Renal cortex interstitium (tissue), 11 donors: ENCODE data around the gene CTNNA2. TPM values are rescaled to one million over a fixed set of nuclear protein-coding genes. Genes with fewer than 3 reads are reported as not detected.

Source experiments
- DNase-seq, 11 donors: peaks; one replicate each; pipeline ENCODE4 v3.0.0-alpha.2; 2013; ENCODE audit warnings: low read depth in 9 of 11, low spot score in 4 of 11; ENCODE audit errors: extremely low read depth in 1 of 11
- polyA plus RNA-seq, 3 donors: library from polyadenylated mRNA; unstranded; fragments of 120-200 nt; gene quantifications; one replicate each; pipeline ENCODE4 v1.2.1, GENCODE V29; 2013; ENCODE audit not compliant: insufficient read length in 3 of 3

CTNNA2 gene
- polyA plus RNA-seq, 3 donors = 4.3 to 6.0 (median 4.7) TPM

DNA sequence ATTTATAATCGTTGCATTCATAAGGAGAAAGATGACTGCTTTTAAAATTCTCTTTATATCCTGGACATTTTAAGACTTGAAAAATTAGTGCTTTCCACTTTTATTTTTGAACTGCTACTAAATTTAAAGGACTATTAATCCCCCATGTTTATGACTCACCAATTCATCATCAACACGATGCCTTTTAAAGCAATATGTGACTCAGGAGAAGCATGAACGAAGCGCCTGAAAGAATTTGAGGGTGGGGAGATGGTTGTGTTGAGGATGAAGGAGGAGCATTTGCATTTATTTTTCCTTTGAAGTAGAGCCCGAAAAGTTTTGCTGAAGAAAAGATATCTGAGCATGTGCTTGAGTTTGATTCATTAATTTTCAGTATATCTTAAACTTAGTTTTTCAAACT lies 983.9 kb downstream of the CTNNA2 start:
- DNase-seq = no peak

DNA sequence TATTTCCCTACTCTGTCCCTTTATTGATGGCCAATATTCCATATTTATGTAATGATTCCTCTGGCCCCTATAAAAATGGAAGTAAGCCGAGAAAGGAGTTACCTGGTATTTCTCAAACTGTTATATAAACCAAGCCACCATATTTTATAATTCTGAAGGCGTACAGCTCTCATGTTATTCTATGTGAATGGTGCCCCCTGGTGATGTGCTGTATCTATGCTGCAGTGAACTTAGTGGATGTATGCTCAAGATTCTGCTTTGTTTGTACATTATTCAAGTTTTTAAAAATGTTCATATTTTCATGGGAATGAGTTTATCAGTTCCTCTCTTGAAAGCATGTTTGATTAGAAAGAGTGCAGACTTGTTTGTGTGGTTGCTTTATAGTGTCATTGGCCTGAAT lies 986.2 kb downstream of the CTNNA2 start:
- DNase-seq = peak in 10 of 11 donors; percentile 13 to 62 (median 26)

DNA sequence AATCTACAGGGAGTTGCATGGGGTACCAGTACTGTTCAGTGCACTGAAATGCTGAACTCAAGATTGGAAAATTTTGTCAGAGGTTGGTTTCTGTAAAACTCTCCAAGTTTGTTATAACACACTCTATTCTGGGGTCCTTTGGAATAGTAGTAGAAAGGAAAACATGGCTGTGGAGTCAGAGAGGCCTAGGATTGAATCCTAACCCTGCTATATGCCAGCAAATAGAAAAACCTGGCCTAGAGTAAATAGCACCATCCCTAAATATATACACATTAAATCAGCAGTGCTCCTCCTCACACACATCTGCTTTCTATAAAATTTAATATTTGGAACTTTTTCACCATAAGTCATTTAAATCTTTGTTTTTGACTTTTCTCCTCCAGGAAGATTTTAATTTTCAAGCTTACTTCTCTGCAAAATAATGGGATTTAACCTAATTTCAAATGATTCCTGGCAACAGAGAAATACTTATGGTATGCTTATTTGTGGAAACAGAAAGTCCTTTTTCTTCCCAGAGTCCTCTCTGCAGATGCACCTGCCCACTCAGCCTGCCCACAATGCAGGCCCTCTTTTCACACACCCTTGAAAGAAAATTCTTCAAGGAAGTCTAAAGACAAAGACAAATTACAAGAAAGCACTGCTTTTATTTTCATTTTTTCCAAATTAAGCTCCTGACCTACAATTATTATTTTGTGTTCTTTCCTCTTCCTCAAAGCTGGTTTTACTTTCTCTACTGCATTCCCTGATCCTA lies 989.2 kb downstream of the CTNNA2 start:
- no peak for DNase-seq

DNA sequence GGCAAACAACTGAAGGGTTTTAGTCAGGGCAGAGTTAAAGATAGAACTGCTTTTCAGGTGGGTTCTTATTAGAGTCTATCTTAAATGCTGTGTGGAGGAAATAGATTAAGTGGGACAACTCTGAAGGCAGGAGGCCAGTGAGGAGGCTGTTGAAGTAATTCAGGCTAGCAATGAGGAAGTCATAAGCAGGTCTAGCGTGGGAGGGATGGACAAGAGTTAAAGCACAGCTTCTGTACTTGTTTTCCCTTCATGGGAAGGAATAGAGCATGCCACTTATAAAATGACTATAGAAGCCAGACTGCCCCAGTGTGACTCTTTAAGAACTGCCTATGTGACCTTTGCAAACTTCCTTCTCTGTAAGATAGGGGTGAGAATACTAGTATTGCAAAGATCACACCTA lies 993.7 kb downstream of the CTNNA2 start:
- DNase-seq = no peak

DNA sequence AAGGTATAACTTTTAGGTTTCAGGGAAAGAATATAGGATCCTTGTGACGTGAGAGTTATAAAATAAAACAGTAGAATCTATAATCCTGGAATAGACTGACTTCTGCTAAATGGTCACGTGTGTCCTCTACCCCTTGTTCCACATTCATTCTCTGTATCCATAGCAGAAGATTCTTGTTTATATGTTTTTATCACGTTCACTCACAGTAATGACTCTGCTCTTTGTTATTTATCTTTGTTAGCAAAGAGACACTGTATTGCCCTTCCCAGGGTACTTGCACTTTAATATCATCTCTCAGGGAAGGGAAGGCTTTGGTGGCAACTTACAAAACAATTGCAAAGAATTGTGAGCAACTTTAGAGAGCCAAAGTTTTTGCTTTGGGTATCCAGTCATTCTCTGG lies 997.9 kb downstream of the CTNNA2 start:
- DNase-seq = no peak

DNA sequence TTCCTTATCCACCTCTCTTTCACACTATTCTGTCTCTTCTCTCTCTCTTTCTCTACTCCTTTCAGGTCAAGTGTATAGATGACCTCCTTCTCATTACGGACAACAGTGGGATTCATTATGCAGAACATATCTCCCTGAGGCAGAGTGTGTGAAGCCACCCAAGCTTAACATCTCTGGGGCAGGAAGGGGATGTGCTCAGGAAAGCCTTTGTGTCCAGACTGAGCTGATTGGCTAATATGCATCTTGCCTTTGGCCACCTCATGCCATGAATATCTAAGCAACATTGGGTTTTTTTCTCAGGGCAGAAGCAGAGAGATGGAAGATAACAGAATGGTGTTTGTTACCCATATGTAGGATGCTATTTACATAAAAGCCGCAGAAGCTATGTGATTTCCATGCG lies 1003.1 kb downstream of the CTNNA2 start:
- no peak for DNase-seq

DNA sequence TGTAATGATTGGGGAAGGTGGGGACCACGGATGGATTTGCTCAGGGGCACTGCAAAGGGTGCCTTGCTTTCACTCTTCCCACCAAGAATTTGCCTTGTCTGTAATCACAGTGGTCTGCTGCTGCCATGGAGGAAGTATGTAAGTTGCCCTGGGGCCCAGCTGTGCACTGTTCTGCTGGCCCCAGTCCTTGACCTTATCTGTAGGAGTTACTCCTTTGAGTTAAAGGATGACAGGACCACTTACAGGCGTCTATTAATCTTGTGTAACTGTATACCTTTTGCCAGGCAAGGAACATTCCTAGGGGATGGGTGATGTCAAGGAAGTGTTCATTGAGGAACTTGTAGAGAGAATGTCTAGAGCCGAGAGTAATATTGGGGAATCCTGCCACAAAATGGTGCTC lies 1004.5 kb downstream of the CTNNA2 start:
- DNase-seq = peak in 8 of 11 donors; percentile 21 to 63 (median 44)

DNA sequence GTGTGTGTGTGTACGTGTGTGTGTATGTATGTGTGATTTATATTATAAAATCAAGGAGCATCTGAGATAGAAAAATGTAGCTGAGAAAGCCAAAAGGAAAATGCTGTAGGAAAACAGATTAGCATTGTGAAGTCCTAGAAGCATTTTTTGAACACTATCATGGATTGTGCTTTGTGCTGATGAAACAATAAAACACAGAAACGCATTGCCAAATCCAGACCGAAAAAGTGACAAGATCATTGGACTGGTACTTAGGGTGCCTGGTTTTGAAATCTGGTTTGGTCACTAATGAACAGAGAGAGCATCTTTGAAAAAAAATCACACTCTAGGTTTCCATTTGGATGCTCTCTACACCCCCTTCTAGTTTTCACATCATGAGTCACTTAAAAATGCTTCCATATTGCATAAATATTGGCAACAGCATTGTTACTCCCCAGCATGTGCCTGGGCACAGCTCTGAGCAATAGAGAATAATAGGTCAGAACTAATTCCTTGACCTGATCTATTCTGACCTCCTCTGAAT lies 1006.3 kb downstream of the CTNNA2 start:
- no peak for DNase-seq

DNA sequence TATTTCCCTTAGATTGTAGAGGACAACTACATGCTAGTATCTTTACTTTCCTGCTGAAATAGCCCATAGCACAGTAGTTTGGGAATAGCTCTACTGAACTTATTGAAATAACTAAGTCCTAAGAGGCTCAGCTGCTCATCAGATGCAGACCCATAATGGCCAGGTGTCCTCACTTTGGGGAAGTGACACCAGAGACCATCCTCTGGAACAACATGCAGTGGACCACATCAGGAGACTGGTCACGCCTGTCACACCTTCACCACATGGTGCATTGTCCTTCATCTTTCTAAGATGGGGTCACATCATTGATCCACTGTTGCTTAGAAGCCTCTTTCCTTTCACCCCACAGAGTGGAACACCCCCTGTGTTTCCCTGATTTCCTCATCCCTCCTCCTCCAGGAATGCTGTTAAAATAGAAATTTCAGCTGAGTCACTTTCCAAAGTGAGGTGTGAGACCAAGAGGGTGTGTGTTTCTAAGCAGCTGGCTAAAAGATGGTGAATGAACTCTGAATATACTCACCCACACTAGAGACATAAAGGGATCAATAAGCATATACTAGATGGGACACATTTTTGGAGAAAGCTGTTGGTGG lies 1006.9 kb downstream of the CTNNA2 start:
- no peak for DNase-seq

DNA sequence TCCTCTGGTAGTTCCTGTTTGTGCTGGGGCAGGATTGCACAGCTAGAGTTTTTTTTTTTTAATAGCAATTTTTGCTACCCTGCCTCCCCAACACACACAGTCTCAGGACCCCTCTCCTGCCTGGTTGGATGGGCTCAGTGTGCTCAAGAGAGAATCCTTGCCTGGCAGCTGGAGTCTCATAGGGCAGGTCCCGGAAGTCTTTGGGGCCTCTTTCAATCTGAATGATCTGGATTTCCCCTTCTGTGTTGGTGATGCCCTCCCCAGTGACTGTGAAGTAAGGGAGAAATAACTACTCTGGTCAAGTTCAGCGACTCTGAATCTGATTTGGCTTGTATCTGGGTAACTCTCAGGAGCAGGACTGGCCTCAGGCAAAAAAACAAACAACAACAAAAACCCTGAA lies 1012.3 kb downstream of the CTNNA2 start:
- no peak for DNase-seq

DNA sequence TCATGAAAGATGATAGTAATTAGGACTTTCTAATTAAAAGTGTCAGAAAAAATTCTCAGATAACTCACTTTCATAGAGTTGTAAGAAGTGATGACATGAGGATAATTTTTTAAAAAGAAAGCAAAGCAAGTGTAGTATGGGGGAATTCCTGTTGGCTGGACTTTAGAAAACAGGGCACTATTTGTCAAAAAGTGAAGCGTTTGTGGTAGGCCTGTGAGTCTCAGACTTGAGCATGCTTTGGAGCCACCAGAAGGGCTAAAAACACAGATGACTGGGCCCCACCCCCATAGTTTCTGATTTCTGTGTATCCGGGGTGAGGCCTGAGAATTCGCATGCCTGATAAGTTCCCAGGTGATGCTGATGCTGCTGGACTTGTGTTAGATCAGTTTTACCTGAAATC lies 1014.3 kb downstream of the CTNNA2 start:
- DNase-seq = no peak

DNA sequence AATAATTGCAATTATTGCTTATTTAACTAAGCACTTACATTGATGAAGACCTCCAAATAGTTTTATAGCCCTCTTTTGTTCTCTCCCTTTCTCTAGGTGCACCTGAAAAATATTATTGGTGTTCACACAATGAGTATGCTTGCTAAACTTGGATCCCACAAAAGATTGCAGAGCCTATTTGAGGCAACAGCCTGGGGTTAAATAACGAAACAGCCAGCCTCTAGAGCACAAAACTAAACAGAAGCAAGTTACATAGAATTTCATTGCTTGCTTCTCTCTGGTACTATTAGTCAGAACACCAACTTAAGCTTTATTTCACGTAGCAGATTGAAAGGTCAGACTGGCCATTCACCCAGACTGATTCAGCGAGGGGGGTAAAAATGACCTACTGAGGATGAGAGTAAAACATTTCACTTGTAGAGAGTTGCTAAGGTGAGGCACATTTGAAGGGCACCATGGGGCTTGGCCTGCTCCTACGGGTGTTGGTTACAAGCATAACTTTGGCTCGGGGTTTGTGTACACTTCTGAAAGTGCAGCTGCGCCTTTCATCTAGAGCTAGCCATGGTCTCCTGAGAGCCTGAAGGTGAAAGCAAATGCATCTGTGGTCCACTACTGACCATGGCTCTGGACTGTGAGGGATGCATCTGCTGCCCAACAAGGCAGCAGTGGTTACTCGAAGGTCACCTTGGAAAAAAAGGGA lies 1016.8 kb downstream of the CTNNA2 start:
- no peak for DNase-seq

DNA sequence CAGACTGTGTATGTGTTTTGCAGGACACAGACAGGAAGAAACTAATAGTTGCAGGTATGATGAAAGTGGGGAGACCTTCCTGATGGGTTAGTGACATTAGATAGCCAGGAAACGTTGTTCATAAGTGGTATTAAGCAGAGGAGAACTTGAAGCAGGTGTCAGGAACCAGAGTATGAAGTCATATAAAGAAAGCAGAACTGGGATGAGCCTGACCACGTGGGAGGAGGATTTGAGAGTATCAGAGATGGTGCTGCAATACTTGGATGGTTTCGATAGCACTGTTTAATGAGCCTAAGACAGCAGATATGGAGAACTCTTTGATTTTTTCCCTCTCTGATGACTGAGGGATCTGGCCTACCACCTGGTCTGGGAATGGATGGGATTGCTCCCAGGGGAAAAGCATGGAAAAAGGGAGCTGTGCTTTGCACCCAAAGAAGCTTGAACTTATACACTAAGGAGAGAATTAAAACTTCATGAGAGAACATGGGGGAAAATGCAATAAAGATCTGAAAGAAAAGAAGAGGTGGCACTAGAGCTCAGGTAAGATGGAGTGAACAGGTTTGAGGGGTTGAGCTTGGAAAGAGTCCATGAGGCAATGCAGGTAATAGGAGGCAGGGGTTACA lies 1017.7 kb downstream of the CTNNA2 start:
- DNase-seq = no peak

DNA sequence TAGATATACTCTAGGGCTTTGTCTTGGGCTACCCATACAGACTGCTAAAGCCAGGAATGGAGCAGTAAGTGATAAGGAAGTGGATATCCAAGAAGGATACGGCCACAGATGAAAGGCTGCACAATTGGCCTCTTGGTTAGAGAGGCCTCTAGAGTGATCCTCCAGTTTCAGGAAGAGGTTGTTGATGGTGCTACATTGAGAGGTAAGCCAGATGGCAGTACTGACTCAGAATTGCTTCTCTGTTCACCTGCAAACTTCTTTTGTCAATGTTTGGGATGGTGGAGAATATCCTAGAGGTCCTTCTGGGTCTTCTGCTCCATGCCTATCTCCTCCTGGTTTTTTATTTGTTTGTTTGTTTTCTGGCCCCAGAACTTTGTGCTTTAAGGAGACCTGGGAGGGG lies 1018.5 kb downstream of the CTNNA2 start:
- no peak for DNase-seq

DNA sequence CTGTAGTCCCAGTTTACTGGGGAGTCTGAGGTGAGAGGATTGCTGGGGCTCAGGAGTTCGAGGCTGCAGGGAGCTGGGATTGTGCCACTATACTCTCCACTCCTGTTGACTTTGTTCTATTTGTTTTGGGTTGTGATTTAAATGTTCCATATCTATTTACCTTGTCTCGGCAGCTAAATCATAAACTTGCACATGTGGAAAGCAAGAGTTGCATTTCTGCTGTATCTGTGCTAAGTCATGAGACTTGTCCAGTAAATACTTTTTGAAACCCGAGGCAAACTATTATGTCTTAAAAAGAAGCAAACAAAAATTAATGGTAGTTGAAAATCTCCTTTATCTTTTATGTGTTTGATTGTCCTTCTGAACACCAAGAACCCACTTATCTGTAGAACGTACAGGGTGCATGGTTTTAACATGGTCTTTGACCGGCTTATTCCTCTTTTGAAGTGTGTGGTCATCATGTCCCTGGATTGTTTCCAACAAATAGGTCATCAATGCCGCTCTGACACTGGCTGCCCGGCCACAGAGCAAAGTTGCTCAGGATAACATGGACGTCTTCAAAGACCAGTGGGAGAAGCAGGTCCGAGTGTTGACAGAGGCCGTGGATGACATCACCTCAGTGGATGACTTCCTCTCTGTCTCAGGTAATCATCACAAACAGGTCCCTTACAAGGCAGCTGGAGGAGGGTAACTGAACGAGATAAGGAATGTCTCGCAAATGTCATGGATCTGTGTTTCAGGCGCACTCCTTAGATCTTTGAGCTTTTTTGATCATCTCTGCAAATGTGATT lies 1032.8 kb downstream of the CTNNA2 start:
- no peak for DNase-seq

DNA sequence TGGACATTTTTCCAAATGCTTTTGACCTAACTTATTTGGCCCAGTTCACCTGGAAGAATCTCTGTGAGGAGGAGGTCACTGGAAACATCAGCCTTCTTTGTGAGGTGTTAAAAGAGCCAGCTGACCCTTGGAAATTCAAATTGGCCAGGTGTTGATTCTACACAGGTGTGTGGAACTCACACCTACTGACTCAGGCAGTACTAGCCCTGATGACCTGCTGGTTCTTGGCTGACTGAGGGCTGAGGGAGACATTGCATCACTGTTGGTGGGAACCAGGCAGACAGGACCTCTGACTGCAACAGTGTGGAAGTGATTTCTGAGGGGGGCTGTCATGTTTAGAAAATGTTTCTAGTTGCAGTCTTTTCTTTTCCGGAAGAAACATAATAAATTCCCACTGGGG lies 1033.9 kb downstream of the CTNNA2 start:
- DNase-seq = no peak

DNA sequence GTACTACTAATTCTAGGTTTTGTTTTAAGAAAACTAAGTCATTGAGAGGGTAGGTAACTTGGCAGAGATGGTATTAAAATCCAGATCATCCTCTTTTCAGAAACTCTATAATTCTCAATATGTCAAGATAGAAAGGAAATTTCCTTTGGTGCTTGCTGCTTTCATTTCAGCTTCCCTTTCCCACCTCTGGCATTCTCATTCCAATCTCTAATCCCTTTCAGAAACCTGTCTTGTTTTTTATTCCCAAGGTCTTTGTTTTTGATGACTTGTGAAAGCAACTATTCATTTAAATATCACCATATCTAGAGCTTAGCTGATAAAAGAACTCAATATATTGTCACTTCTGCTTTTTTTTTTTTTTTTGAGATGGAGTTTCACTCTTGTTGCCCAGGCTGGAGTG lies 1034.5 kb downstream of the CTNNA2 start:
- DNase-seq = no peak

DNA sequence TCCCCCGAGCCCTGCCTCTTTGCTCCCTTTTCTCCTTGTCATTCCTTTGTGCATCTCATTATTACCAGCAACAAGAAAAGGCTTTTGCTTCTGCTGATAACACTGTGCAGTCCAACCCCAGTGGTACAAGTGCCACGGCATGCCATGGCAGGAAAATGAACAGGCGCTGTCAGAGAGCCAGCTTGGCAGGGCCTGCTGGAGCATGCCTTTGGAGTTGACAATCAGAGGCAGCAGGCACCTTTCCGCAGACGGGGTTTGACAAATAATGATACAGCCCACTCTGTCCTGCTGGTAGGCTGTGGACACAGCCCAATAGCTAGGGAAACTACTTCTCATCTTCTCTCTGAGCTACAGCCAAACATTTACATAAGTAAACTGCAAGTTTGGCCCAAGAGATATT lies 1035.6 kb downstream of the CTNNA2 start:
- no peak for DNase-seq

DNA sequence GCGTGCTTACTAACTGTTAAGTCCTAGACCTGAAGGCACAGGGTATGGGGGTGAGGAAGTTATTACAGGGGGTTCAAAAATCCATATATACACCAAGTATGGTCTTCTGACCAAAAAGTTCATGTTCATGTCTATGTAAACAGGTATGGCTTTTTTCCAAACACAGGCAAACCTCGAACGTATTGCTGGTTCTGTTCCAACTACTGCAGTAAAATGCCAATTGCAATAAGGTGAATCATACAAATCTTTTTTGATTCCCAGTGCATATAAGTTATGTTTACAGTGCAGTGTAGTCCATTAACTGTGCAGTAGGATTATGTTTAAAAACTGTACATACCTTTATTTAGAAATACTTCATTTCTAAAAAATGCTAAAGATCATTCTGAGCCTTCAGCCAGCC lies 1037.0 kb downstream of the CTNNA2 start:
- DNase-seq = no peak
